Esophagus (tissue), 2 donors: Measurements from ENCODE around the gene PLA2G4C. TPM values are rescaled to one million over a fixed set of nuclear protein-coding genes. Genes with fewer than 3 reads are reported as not detected.
"Not testable (repeated sequence)": the region's sequence is repeated elsewhere in the genome, so short reads cannot be mapped to it uniquely, and the experiment has no call there.

Experiments used
- H3K27ac ChIP-seq, 2 donors: one replicate each; pipeline ENCODE4 v1.5.1; 2013; ENCODE audit warnings: low read depth in 2 of 2, mild to moderate bottlenecking in 2 of 2, inconsistent platforms in 1 of 2, low read length in 1 of 2, moderate library complexity in 1 of 2
- H3K27me3 ChIP-seq, 2 donors: one replicate each; pipeline ENCODE4 v1.6.1; 2013; ENCODE audit warnings: low read length in 2 of 2, control low read depth in 1 of 2, mild to moderate bottlenecking in 1 of 2; ENCODE audit not compliant: insufficient read depth in 2 of 2, control insufficient read depth in 1 of 2
- H3K36me3 ChIP-seq, 2 donors: one replicate each; pipeline ENCODE4 v1.6.1; 2013; ENCODE audit warnings: low read length in 1 of 2; ENCODE audit not compliant: control insufficient read depth in 2 of 2, insufficient read depth in 2 of 2
- H3K4me1 ChIP-seq, 2 donors: one replicate each; pipeline ENCODE4 v1.6.1; 2013; ENCODE audit warnings: low read length in 1 of 2; ENCODE audit not compliant: control insufficient read depth in 2 of 2, insufficient read depth in 2 of 2
- H3K4me3 ChIP-seq, 2 donors: one replicate each; pipeline ENCODE4 v1.5.1; 2013; ENCODE audit warnings: low read length in 2 of 2, mild to moderate bottlenecking in 2 of 2, low read depth in 1 of 2, moderate library complexity in 1 of 2
- H3K9me3 ChIP-seq, 2 donors: one replicate each; pipeline ENCODE4 v1.6.1; 2013; ENCODE audit warnings: mild to moderate bottlenecking in 2 of 2, low read depth in 1 of 2, low read length in 1 of 2, moderate library complexity in 1 of 2; ENCODE audit not compliant: control insufficient read depth in 2 of 2, insufficient read depth in 1 of 2
- WGBS, 2 donors: extraction: QIAGEN DNeasy Blood & Tissue Kit; methylation state at CpG; one replicate each; pipeline ENCODE4 v1.1.7; 2013; 5-methylcytosine and 5-hydroxymethylcytosine counted together
- polyA plus RNA-seq, 2 donors: library from polyadenylated mRNA; stranded (reverse); fragments of 200-250 nt; gene quantifications; one replicate each; pipeline ENCODE4 v1.2.3, GENCODE V29; 2013
- donor health status: healthy with polysubstance abuse.
- donor health status: Bipolar disorder and iron deficiency.

The PLA2G4C gene
- polyA plus RNA-seq, 2 donors = 1.8 to 2.8 TPM

DNA sequence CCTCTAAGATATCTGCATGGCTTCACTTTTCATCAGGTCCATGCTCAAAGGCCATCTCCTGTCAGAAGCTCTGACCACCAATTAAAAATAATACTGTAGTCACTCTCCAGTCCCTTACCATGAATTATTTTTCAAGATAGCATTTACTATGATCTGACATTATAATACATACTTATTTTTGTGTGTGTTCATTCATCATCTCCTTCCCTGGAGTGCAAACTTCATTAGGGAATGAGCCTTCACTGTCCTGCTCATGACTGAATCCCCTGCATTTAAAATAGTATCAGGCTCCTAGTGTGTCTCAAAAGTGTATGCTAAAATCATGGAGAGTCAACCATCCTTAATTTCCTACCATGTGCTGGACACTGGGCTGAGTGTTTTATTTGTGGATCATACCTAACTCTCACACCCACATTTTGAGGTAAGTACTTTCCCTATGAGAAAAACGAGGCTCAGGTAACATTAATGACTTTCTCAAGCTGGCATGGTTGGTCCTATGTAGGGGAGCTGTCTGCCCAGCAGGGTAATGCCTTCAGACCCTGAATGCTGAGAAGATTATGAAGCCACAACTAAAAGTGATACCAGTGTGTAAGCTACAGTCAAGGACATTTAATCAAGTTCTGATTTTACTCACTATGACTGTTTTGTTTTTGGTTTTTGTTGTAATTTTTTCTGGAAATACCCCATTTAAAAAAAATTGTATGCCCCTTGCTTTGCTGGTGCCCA is 16.3 kb downstream of the PLA2G4C start:
- Histone ChIP-seq H3K27me3 (no peaks in the 10 kb centered on the region), H3K36me3 (peaks cover 0 to 2% of the 10 kb centered on the region in 2 donors), H3K4me1 (peaks cover 0 to 3% of the 10 kb centered on the region in 2 donors), H3K4me3 (no peak overlapping the region), H3K27ac (no peak overlapping the region), H3K9me3 (peaks cover 0 to 2% of the 10 kb centered on the region in 2 donors)
- 13 to 25% methylated on average over 1 of the region's 1 CpG for WGBS, 2 donors

DNA sequence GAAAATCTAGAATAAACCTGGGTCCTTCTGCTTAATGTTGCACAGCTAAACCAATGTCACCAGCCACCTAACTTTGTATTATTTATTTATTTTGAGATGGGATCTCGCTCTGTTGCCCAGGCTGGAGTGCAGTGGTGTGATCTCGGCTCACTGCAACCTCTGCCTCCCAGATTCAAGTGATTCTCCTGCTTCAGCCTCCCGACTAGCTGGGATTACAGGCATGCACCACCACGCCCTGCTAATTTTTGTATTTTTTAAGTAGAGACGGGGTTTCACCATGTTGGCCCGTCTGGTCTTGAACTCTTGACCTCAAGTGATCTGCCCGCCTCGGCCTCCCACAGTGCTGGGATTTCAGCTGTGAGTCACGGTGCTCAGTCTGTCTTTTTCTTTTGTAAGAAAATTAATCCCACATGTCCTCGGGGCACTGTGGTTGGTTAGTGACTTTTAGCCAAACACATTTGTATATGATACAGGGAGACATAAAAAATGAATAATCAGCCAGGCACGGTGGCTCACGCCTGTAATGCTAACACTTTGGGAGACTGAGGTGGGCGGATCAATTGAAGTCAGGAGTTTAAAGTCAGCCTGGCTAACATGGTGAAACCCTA is 19.4 kb downstream of the PLA2G4C start:
- H3K4me3 ChIP-seq, H3K27ac ChIP-seq, H3K36me3 ChIP-seq, H3K9me3 ChIP-seq, H3K4me1 ChIP-seq, H3K27me3 ChIP-seq: not testable (repeated sequence)
- 44 to 56% methylated on average over 13 of the region's 13 CpGs for WGBS, 2 donors

DNA sequence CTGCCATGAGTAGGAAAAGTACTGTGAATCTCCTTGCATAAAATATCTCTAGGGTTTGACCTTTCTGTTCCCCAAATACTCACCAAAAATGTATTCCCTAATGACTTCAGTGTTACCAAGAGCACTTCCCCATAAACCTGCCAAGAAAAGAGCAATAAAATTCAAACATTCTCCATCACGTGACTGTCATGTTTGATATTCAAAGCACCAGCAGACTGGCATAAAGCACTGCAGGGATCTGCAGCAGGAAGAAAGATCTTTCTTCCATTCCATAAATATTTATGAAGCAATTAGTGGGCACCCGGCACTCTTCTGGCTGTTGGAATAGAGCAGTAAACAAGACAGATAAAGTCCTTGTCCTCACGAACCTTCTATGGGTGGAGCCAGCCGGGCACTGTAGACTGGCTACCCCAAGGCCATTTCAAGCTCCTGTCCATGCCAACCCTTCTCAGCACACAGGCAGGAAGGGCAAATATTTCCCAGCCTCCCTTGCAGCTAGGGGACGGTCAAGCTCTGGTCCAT is 20.3 kb downstream of the PLA2G4C start:
- no peaks in the 10 kb centered on the region for H3K27me3 ChIP-seq

DNA sequence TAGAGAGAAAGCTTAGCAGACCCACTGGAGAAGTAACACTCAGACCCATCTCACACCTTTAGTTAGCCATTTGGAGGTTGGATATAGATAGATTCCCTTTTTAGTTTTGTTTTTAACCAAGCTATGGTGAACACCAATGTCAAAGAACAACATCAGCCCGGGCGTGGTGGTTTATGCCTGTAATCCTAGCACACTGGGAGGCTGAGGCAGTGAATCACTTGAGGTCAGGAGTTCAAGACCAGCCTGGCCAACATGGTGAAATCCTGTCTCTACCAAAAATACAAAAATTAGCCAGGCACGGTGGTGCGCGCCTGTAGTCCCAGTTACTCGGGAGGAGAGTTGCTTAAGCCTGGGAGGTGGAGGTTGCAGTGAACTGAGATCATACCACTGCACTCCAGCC is 21.6 kb downstream of the PLA2G4C start:
- H3K27me3 ChIP-seq, H3K27ac ChIP-seq, H3K4me1 ChIP-seq, H3K9me3 ChIP-seq, H3K4me3 ChIP-seq, H3K36me3 ChIP-seq: not testable (repeated sequence)
- WGBS, 2 donors = 92 to 94% methylated on average over 6 of the region's 6 CpGs

More for the DNA sequence above, 20.3 kb downstream of the PLA2G4C start:
- peaks cover 0 to 3% of the 10 kb centered on the region in 2 donors for H3K4me1 ChIP-seq
- H3K36me3 ChIP-seq = no peaks in the 10 kb centered on the region
- WGBS, 2 donors = 42 to 46% methylated on average over 5 of the region's 5 CpGs
- H3K27ac ChIP-seq = no peak overlapping the region
- H3K4me3 ChIP-seq = no peak overlapping the region
- peaks cover 0 to 2% of the 10 kb centered on the region in 2 donors for H3K9me3 ChIP-seq

DNA sequence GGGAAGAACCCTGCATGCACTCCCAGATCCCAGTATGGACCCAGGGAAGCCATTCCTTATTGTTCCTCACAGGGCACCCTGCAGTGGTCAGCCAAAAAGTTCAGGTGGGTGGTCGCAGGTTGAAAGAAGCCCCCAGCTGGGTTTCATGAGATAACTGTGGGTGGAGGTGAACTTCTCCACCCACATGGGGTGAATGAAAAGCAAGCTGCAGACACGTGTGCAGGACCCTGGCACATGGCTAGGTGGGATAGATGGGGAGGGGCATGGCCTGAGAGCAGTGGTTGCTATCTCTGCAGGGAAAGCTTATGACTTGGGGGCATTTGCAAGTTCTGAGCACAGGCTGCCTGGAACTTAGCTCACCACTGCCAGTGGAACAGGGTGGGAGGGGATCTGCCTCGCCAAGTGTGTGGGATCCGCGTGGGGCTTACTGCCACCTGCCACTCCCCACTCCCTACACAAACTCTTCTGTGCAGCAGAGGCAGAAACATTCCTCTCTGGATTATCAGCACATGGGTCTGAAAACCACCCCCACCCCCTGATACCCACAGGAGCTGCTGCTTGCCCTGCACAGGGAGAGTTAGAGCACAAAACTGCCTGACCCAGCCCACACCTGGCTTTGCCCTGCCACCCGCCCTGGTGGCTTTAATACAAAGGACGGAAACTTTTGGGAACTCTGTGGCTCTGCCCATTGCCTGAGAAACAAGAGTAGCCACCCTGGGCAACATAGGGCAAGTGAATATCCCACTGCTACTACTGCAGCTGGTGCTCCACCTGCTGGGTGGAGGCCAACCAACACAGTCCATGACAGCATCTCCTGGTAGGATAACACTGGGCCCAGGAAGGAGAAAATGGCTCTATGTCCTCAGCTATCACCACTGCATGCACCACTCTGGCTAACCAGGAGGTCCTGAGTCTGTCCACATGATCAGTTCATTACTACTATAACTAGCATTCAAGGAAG is 24.4 kb downstream of the PLA2G4C start:
- no peaks in the 10 kb centered on the region for H3K27me3 ChIP-seq
- H3K36me3 ChIP-seq = peaks cover 0 to 2% of the 10 kb centered on the region in 2 donors
- no peak overlapping the region for H3K4me3 ChIP-seq
- H3K27ac ChIP-seq = no peak overlapping the region
- H3K4me1 ChIP-seq = peaks cover 0 to 3% of the 10 kb centered on the region in 2 donors
- no peaks in the 10 kb centered on the region for H3K9me3 ChIP-seq
- 87 to 88% methylated on average over 7 of the region's 7 CpGs for WGBS, 2 donors

DNA sequence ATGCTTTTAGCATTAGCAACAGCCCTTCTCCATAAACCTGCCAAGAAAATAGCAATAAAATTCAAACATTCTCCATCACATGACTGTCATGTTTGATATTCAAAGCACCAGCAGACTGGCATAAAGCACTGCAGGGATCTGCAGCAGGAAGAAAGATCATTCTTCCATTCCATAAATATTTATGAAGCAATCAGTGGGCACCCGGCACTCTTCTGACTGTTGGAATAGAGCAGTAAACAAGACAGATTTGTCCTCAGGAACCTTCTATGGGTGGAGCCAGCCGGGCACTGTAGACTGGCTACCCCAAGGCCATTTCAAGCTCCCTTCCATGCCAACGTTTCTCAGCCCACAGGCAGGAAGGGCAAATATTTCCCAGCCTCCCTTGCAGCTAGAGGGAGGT is 25.5 kb downstream of the PLA2G4C start:
- H3K4me3 ChIP-seq = no peak overlapping the region
- peak overlapping the region in 1 of 2 donors; percentile 30 for H3K27ac ChIP-seq
- no peaks in the 10 kb centered on the region for H3K9me3 ChIP-seq
- peaks cover 0 to 2% of the 10 kb centered on the region in 2 donors for H3K36me3 ChIP-seq
- H3K27me3 ChIP-seq = no peaks in the 10 kb centered on the region
- WGBS, 2 donors = 43 to 44% methylated on average over 3 of the region's 3 CpGs
- no peaks in the 10 kb centered on the region for H3K4me1 ChIP-seq

DNA sequence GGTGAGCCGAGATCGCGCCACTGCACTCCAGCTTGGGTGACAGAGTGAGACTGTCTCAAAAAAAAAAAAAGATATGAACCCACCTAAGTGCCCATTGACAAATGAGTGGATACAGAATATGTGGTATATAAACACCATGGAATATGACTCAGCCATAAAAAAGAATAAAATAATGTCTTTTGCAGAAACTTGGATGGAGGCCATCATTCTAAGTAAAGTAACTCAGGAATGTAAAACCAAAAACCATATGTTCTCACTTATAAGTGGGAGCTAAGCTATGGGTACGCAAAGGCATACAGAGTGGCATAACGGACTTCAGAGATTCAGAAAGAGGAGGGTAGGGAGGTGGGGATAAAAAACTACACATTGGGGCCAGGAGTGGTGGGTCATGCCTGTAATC is 29.5 kb downstream of the PLA2G4C start:
- Histone ChIP-seq H3K4me1 (no peaks in the 10 kb centered on the region), H3K36me3 (peaks cover 0 to 2% of the 10 kb centered on the region in 2 donors), H3K27ac (no peak overlapping the region), H3K9me3 (no peaks in the 10 kb centered on the region), H3K27me3 (no peaks in the 10 kb centered on the region), H3K4me3 (no peak overlapping the region)
- 95 to 99% methylated on average over 5 of the region's 5 CpGs for WGBS, 2 donors

DNA sequence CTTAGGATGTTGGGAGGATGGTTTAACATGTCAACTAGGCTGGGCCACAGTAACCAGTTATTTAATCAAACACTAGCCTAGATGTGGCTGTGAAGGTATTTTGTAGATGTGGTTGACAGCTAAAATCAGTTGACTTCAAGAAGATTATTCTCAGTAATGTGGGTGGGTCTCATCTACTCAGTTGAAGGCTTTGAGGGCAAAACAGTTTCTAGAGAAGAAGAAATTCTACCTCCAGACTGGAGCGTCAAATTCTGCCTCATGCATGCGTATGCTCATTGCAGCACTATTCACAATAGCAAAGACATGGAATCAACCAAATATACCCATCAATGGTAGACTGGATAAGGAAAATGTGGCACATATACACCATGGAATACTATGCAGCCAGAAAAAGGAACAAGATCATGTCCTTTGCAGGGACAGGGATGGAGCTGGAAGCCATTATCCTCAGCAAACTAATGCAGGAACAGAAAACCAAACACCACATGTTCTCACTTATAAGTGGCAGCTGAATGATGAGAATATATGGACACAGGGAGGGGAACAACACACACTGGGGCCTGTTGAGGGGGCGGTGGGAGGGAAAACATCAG is 40.3 kb downstream of the PLA2G4C start:
- not testable (repeated sequence) for H3K27me3 ChIP-seq, H3K9me3 ChIP-seq, H3K4me3 ChIP-seq, H3K4me1 ChIP-seq, H3K36me3 ChIP-seq, H3K27ac ChIP-seq
- 92 to 97% methylated on average over 3 of the region's 3 CpGs for WGBS, 2 donors

DNA sequence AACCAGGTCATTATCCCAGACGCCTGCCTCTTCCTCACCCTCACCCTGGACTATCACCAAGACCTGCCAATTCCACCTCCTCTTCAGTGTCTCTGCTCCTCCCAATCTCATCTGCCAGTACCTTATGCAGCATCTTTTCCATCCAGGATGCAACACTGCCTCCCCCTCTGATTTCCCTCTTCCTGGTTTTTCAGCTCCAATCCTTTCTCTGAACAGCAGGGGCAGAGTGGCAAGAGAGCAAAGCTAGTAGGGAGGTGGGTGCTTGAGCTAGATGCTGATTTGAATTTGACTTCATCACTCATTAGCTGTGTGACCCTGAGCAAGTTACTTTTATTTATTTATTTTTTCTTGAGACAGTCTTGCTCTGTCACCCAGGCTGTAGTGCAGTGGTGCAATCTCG is 41.2 kb downstream of the PLA2G4C start:
- WGBS, 2 donors = 59 to 77% methylated on average over 2 of the region's 2 CpGs
- Histone ChIP-seq H3K4me3 (no peak overlapping the region), H3K36me3 (no peaks in the 10 kb centered on the region), H3K9me3 (no peaks in the 10 kb centered on the region), H3K27me3 (no peaks in the 10 kb centered on the region), H3K4me1 (no peaks in the 10 kb centered on the region), H3K27ac (no peak overlapping the region)
